Posterior cingulate gyrus (tissue), 11 donors: ENCODE results near the gene HSBP1L1.
"Not testable (repeated sequence)": the region's sequence is repeated elsewhere in the genome, so short reads cannot be mapped to it uniquely, and the experiment has no call there.

Experiments
- DNase-seq, 10 donors: peaks; one replicate each; pipeline versions ENCODE4 v3.0.0 to v3.0.0-alpha.2; 2020 to 2021; ENCODE audit warnings: mixed read lengths in 3 of 10
- intact Hi-C: fragments of 100-400 bp; cut with DNase I; formaldehyde crosslinking; loops from one replicate; pipeline ENCODE4 v1.15.1; 2023

The HSBP1L1 gene

DNA sequence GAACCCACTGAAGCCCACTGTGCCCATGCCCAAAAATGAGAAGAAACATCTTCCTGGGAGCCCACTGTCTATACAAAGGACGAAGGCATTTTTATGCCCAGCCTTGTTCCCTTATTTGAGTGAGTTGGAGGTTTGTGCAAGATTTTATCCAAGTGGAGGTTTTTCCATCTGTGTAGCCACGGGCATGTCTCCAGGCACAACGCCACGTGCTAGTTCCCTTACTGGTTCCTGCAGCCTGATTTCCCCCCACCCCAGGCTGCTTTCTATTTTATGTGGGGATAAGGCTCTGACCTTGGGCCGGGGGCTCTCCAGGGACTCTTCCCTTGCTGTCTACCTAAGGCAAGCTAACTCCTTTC, 46.1 kb downstream of the HSBP1L1 start:
- no peak for DNase-seq
- intact Hi-C loops = no loop called here

DNA sequence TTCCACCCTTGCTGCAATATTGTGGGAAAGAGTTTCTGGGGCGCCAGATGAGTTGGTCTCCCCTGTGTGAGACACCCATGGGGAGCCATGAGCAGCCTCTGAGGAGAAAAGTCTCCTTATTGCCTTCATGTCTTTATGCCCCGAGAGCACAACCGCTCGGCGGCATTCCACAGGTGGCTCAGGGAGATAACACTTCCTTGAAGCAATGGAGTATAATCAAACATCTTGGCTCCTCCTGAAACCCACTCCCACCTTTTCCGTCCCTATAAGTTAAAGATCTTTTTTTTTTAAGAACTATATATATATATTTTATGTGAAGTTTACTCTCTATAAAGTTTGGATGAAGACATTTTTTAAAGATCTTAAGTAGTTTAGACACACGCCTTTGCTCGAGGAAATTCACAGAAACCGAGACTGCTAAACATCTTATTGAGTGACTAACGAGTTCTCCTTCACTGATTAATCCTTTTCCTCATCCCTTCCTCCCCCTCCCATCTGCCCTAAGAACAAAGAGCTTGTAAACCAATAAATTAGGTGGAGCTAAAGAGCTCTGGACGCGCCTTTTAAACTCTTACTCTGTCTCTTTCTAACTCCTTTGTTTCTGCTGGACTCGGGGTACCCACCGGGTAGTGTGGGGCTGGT, 47.2 kb downstream of the HSBP1L1 start:
- DNase-seq, intact Hi-C loops: not testable (repeated sequence)

DNA sequence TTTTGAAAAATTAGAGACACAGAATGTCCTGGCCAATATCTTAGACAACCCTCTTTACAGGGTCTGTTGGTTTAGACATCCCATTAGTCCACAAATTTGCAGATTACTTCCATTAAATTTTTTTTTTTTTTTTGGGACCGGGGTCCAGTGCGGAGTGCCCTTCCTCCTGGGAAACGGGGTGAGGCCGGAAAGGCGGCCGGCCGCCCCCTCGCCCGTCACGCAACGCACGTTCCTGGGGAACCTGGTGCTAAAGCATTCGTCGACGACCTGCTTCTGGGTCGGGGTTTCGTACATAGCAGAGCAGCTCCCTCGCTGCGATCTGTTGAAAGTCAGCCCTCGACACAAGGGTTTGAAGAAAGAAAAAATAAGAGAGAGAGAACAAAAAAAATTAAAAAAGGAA, 48.3 kb downstream of the HSBP1L1 start:
- DNase-seq = no peak
- intact Hi-C loops = no loop called here
